ENCODE data around the gene CHST7.

Gene CHST7

DNA sequence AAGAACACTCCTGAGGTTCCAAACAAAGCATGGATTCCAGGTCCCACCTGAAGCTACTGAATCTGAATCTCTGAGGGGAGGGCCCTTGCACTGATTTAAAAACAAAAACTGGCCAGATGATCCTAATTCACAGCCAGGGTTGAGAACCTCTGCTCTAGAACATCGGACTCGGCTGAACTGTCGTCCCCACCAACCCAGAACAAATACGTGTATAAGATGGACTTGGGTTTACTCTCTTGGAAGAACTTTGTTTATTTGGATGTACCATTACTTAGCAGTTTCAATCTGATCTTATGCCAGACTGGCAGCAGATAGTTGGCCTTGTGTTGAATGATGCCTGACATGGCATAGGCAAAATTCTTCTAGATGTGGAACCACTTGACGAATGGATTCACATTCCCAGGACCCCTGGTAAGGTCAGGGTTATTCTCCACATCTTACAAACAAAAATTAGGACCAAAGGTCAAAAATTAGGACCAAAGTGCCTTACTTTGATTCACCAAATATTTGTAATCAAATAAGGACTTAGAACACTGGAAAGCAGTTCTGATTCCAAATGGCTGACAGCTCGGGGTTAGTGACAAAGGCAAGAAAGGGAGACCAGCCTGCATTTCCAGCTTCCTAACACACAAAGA, 29.0 kb downstream of the CHST7 start:
- DNase-seq (ENCODE audit: low read depth, low spot score), result no peak

DNA sequence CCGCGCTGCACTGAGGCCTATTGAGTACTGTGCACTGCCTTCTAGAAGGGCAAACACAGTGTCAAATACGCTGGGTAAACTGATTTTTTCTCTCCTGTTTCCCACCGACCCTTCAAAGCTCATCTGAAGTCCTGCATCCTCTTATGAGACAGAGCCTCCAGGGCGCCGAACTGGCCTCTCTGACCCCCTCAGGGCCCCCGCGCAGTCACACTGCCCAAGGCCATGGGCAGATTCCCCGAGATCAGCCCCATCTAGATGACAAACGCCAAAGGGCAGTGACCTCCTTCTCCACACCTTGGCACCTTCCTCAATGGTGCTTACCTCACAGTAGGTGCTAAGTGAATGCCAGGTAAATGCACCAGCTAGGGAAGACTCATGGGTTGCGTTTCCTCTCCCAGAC, 34.4 kb downstream of the CHST7 start:
- DNase-seq (ENCODE audit: low read depth, low spot score), result no peak

DNA sequence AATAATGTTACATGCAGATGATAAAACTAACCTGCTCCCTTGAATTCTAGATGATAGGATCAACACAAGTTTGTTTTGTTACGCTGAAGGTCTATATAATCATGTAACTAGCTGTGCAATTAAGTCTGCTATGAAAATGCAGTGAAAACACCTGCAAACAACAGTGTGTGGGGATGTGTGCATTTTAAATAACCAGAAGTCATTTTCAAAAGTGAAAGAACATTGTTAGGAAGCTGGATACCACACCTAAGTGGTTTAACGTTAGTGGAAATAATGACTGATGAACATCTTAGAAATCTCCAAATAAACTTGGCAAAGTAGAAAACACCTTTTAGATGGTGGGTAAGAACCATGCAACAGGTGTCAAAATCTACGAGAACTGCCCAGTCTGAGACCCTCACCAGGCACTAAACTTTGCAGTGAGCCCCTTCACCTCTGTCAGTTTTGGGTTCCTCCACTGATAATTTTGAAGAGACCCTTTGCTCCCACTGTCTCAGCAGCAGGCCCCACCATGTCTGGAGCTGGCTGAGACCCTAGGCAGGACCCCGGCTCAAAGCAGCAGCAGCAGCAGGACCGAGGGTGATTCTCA, 36.6 kb downstream of the CHST7 start:
- no peak for DNase-seq (ENCODE audit: low read depth, low spot score)

DNA sequence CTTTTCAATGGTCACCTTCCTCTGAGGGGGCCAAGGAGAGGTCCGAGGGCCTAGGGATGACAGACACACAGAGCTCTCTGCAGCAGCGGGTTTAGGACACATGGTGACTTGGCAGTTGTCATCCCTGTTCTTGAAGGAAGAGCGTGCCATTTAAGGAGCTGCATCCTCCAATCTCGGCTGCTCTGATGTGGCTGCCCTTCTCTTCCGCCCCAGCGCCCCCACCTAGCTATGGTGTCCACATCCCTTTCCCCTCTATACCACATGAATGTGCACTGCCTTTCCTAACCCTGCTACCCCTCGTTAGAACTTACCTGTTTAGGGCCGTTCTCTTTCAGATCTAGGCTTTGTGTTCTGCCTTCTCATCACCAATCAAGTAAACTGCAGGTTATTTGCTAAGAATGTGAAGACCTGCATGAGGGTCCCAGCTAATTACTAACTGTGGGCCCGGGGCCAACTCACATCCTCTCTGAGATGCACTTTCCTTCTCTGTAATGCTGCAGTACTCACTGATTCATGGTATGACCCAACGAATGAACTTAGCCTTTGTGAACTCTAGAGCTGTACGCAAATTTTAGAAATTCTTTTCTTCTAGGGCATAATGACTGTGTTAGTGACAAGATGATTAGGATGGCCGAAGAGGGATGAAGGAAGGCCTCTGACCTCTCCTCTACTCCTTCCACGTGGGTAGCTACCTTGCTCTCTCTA, 38.2 kb downstream of the CHST7 start:
- DNase-seq (ENCODE audit: low read depth, low spot score), result no peak

DNA sequence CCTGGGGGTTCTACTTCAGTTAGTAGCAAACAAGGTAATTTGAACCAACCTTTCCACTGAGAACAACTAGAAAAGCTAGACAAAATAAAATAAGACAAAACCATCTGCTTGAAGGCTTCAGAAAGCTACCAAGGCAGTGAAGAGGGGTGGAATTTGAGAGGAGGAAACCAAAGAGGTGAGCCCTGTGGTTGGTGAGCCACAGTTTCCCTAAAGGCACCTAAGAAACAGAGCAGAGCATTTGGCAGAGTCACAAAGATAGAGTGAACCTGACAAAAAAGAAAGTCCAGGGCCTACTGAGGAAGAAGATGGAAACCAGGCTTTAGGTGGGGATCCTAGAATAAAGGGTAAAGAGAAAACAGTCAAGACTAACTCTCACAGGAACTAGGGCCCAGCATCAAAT, 44.3 kb downstream of the CHST7 start:
- DNase-seq (ENCODE audit: low read depth, low spot score), result no peak

DNA sequence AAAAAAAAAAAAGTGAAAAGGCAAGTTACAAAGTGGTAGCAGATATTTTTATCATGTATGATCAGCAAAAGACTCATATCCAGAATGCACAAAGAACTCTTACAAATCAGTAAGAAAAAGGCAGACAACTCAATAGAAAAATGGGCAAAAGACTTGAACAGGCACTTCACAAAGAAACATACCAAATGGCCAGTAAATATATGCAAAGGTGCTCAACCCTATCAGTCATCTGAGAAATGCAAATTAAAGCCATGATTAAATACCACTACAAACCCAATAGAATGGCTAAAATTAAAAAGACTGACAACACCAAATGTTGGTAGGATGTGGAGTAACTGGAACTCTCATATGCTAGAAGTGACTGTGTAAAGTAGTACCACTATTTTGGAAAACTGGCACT, 45.4 kb downstream of the CHST7 start:
- DNase-seq (ENCODE audit: low read depth, low spot score), result no peak

DNA sequence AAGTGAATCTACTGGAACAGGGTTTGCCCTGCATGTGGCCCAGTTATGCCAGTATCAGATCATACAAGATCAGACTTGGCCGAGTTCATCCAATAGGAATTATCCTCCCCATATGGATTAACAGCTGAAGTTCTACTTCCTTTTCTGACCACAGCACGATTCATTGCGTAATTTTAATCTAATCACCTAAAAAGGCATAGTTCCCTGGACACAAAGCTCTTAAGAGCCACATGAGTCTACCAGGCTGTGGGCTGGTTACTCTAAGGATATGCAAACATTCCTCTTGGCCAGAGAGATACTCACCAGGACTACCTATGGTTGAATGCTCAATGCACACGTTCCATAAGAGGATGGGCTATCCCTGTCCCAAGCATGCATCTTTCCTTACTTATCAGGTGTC, 46.9 kb downstream of the CHST7 start:
- DNase-seq (ENCODE audit: low read depth, low spot score), result no peak

DNA sequence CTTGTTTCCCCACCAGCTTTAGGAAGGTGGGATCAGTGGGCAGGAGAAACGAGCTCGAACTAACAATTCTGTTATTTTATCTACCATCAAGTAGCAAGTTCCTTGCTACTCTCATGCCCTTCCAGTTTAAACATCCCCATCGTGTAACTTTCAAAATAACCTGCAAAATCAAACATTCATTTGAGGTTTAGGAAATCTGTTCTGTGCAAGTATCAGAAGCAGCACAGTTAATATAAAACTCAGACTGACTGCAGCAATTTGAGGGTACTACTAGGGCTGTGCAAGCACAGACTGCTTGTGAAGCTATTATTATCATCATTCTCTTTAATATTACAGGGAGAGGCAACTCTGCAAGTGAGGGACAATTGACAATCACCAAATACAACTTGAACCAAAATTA, 48.0 kb downstream of the CHST7 start:
- DNase-seq (ENCODE audit: low read depth, low spot score), result no peak

DNA sequence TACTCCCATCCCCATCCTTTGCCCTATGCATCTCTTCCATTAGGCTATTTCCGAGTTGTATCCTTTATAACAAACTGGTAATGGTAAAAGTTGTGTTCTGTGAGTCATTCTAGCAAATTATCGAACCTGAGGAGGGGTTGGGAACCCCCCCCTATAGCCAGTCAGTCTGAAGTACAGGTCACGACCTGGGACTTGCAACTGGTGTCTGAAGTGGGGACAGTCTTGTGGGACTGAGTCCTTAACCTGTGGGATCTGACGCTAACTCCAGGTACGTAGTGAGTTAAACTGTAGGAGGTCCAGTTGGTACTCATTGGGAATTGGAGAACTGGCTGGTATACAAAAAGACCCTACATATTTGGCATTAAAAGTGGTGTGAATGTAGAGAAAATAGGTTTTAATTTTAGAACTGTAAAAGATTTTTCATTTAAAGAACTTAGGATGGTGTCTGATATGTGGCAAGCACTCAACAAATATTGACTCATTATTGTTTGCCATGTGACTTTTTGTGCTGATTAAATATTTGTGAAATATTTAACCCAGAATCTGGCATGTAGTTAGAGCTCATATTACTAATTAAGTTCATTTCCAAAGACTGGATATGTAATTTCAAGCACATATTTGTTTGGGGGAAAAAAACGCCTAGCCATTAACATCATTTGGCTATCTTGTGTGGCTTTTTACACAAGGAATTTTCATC, 50.7 kb downstream of the CHST7 start:
- DNase-seq (ENCODE audit: low read depth, low spot score), result no peak

DNA sequence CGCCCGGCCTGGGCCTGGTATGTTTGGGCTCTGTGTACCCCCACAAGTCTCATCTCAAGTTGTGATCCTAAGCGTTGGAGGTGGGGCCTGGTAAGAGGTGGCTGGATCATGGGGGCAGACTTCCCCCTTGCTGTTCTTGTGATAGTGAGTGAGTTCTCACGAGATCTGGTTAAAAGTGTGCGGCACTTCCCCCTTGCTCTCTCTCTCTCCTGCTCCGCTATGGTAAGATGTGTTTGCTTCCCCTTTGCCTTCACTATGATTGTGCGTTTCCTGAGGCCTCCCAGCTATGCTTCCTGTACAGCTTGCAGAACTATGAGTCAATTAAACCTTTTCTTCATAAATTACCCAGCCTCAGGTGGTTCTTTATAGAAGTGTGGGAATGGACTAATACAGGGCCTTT, 53.0 kb downstream of the CHST7 start:
- no peak for DNase-seq (ENCODE audit: low read depth, low spot score)

DNA sequence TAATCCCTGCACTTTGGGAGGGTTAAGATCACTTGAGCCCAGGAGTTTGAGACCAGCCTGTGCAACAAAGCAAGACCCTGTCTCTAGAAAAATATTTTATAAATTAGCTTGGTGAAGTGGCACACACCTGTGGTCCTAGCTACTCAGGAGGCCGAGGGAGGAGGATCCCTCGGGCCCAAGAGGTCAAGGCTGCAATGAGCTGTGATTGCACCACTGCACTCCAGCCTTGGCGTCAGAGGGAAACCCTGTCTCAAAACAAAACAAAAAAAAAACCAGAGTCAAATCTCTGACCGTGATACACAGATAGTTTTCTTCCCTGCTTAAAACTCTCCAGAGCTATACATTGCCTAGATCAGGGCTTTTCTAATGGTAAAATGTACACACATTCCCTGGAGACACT, 53.5 kb downstream of the CHST7 start:
- DNase-seq (ENCODE audit: low read depth, low spot score), result no peak

DNA sequence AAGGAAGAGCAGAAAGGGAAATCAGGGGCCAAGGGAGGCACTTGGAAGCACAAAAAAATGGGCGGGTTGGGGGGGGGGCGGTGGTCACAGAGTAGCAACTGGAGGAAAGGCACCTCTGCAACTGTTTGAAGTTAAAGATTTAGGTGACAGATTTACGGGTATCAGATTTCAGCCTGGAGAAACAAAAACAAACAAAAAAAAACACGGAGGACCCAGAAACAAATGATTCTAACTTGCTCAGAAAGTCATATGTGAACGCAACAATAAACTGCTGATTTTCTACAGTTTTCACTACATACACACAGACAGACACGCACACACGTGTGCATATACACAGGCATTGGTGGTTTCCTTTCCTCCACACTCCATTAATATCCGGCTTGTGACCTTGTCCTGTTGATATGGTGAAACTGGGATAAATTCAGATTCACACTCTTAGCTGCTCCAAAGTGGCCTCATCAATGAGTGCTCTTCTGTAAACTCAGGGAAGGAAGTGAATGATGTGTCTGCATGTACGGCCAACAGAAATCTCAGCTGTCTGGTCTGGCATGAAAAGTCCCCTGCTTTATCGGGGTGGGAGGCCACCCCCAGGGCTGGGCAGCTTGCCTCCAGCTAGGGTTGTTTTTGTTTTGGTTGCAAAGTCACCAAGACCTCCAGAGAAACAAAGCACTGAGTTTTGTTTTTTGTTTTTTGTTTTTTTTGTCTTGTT, 54.3 kb downstream of the CHST7 start:
- no peak for DNase-seq (ENCODE audit: low read depth, low spot score)

DNA sequence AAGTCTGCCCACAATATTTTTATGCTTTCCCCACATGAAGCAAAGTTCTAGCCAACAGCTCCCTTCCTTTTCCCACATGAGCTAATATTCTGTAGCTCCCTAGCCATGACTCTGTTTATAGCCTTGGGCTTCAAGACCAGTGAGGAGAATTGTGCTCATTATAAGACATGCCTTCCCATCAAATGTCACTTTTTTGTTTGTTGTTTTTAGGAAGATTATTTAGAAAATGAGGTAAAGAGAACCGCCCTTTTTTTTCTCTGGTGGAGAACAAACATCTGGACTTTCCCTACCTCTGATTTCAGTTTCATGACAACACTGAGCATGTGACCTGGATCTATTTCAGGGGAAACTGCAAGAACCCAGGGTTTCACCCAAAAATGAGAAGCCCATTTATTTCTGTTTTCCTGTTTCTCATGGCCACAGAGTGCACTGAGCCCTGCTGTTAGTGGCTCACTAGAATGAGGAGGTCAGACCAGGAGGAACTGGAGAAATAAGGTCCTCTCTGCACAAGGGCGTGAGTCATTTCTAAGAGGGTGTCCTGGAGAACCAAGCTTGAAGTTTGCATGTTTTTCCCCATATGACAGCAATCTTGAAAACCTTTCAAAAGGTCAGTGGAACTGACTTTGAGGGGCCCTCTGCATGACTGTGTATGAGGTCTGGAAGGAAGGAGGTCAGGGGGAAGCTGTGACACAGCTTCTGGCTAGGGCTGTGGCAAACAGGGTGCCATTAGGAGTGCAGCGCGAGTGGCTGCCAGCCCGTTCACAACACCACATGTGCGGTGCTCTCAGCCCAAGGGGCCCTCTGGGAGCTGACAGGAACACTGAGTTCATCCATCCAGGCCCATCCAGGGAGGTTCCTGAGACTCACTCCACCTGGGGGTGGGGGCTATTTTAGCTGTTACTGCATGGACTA, 55.2 kb downstream of the CHST7 start:
- no peak for DNase-seq (ENCODE audit: low read depth, low spot score)

DNA sequence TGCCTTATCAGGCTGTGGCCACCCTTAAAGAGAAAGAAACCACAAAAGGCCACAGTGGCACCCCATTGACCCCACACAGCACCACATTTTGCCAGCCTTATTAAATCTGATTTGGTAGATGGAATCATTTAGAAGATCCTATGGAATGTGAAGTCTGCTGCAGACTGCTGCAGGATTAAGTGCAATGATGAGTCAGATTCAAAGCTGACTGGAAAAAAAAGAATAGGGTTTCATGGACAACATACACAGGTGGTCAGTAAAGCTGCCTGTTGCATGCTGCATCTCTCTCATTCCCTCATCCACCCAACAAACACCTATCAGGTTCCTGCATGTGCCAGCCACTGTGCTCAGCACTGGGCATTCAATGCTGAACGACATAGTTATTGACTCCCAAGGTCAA, 56.6 kb downstream of the CHST7 start:
- no peak for DNase-seq (ENCODE audit: low read depth, low spot score)

DNA sequence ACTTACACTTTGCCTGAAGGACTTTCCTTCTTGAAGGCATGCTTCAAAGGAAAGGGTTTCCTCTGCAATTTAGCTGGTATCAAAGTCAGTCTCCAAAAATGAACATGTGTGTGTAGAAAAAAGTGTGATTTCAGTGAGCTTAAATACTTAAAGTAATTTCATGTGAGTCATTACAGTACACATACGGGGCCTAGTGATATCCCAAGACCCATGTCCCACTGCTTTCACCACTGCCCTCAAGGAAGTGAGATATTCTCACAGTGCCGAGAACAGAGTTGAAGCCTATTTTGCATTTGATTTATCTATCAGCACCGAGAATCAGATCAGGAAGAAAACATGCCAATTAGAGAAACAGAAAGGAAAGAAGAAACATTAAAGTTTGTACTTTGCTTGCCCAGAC, 61.0 kb downstream of the CHST7 start:
- no peak for DNase-seq (ENCODE audit: low read depth, low spot score)

DNA sequence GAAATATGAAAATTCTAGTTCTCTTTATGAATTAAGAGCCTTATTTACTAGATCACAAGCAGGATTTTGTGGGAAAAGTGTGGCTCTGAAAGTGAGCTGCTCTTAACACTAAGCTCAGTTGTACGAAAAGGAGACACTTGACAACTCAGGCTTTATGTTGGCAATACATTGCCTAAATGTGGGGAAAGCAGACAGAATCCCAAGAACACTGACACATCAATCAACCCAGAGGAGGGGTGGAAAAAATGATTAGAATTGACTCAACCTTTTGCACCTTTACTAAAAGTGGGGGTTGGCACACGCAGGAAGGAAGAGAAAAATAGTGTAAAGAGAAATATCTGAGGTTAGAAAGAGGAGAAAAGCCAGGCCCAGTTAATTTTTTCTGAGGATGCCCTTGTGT, 61.6 kb downstream of the CHST7 start:
- no peak for DNase-seq (ENCODE audit: low read depth, low spot score)

DNA sequence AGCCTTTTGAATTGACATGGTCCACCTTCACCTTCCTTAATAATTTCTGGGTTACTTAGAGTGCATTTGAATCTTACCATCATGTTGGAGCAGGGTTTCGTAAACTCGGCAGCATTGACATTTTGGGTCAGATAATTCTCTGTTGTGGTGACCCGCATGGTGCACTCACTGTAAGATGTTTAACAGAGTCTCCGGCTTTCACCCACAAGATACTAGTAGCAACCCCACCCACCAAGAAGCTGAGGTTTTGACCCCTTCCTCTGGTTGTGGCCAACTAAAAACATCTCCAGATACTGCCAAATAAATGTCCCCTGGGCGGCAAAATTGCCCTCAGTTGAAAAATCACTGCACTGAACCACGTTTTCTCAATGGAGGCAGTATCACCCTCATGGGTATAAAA, 62.7 kb downstream of the CHST7 start:
- DNase-seq (ENCODE audit: low read depth, low spot score), result no peak

DNA sequence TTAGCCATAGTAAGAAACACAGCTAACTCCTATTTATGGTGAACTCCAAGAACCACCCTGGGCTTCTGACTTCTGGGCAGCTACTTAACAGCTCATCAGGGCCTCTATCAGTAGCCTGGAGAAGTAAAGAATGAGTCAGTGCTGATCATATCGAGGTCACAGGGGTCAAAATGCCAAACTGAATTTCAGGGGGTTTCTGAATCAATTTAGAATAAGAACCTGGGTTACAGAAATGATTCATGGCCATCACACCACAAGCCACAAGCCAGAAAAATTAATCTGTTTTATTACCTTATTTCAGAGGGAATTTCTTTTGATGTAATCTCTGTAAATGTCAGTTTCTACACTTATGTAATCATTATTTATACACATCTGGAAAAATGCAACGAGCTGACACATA, 64.4 kb downstream of the CHST7 start:
- no peak for DNase-seq (ENCODE audit: low read depth, low spot score)

DNA sequence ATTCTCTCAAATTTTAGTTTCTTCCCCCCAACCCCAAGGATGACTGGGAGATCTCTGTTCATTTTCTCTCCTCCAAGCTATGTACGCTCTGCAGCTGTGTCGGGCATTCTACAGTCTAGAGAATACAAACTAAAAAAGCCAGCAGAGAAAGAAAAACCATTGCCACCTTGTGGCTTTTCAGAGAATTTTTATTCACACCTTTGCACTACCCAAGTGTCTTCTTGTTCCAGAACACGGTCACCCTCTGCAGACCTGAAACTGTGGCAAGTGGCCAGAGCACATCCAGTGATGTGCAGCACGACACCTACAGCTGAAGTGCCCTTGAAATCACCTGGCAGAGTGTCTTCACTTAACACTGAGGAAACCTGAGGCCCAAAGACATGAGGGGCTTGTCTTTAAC, 68.6 kb downstream of the CHST7 start:
- DNase-seq (ENCODE audit: low read depth, low spot score), result no peak

DNA sequence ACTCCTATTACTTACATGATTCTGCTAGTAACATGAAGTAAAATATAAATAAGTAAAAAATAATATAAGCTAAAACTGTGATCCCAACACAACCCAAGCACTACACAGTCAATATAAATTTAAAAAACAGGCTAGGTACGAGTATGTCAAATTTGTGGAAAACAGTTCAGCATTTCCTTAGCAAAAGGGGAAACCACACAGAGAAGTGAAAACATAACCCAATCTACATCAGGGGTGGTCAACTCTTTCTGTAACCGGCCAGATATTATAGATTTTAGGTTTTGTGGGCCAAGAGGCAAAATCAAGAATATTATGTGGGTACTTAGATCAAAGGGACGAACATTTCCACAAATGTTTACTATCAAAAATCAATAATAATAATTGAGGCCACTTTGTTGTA, 70.1 kb downstream of the CHST7 start:
- no peak for DNase-seq (ENCODE audit: low read depth, low spot score)

DNA sequence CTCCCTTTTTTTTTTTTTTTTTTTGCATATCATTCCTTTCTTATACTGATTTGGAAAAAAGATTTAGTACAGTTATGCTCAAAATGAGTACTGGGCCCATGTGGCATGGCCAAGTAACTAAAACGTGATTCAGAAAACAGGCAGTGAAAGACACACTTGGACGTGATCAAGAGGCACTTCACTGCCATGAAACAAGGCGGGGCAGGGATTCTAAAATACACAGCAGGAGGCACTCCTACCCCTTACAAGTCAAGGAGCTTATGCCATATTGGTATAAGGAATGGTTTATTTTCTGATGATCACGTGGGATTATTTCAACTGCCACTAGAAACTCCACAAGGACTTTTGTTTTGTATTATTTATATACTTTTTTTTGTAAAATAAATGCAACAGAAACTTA, 72.0 kb downstream of the CHST7 start:
- DNase-seq (ENCODE audit: low read depth, low spot score), result no peak

Data from activated naive CD8-positive, alpha-beta T cell treated with anti-CD3 and anti-CD28 coated beads, Interleukin-2, amount 50 U/mL, for 16 hours (primary cell).